Measurements from ENCODE around the gene CERS4. TPM values are rescaled to one million over a fixed set of nuclear protein-coding genes. Genes with fewer than 3 reads are reported as not detected.
"Not testable (repeated sequence)": the region's sequence is repeated elsewhere in the genome, so short reads cannot be mapped to it uniquely, and the experiment has no call there.

The CERS4 gene
- polyA plus RNA-seq, 1 experiment, result 7.6 TPM

- DNase-seq (ENCODE audit: low read depth), result no peak
- H3K4me3 ChIP-seq (ENCODE audit: low read depth, low read length), result no peak overlapping the region
- no peaks in the 10 kb centered on the region for H3K27me3 ChIP-seq (ENCODE audit: control insufficient read depth, insufficient read depth, low read length)
- ChIA-PET POLR2A (no interaction called here), CTCF (no interaction called here)
- H3K36me3 ChIP-seq (ENCODE audit: control insufficient read depth, insufficient read depth, low read length), result no peaks in the 10 kb centered on the region
- TF ChIP-seq, protein P1, sequence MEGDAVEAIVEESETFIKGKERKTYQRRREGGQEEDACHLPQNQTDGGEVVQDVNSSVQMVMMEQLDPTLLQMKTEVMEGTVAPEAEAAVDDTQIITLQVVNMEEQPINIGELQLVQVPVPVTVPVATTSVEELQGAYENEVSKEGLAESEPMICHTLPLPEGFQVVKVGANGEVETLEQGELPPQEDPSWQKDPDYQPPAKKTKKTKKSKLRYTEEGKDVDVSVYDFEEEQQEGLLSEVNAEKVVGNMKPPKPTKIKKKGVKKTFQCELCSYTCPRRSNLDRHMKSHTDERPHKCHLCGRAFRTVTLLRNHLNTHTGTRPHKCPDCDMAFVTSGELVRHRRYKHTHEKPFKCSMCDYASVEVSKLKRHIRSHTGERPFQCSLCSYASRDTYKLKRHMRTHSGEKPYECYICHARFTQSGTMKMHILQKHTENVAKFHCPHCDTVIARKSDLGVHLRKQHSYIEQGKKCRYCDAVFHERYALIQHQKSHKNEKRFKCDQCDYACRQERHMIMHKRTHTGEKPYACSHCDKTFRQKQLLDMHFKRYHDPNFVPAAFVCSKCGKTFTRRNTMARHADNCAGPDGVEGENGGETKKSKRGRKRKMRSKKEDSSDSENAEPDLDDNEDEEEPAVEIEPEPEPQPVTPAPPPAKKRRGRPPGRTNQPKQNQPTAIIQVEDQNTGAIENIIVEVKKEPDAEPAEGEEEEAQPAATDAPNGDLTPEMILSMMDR (IDR thresholded peaks at IDR 0.05; ENCODE audit: insufficient read depth, low read depth, low read length), result no peak
Measured at GRCh38 chr19:8194528-8195267, 14.5 kb upstream of the CERS4 start.

DNA sequence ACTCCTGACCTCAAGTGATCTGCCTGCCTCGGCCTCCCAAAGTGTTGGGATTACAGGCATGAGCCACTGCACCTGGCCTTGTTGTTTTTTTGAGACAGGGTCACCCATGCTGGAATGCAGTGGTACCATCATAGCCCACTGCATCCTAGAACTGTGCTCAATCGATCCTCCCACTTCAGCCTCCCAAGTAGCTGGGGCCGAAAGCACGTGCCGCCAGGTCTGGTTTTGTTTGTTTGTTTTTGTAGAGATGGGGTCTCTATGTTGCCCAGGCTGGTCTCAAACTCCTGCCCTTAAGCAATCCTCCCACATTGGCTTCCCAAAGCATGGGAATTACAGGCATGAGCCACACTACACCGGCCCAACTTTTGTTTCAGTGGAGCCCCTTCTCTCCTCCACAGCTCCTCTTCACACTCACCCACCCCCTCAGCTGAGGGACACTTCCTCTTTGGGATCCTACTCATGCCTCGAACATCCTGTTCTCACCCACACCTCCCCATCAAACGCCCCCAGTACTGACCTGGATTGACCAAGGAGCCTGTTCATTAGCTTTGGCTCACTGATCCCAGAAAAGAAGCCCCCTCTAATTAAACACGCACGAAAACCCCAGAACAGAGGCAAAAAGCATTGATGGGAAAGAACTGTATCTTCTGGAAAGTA is 12.8 kb upstream of the CERS4 start:
- POLR2A ChIA-PET, result no interaction called here
- Histone ChIP-seq H3K36me3 (ENCODE audit: control insufficient read depth, insufficient read depth, low read length) (no peaks in the 10 kb centered on the region), H3K27me3 (ENCODE audit: control insufficient read depth, insufficient read depth, low read length) (no peaks in the 10 kb centered on the region), H3K4me3 (ENCODE audit: low read depth, low read length) (no peak overlapping the region)
- TF ChIP-seq, protein P1 (IDR thresholded peaks at IDR 0.05; ENCODE audit: insufficient read depth, low read depth, low read length), result no peak
- DNase-seq (ENCODE audit: low read depth), result no peak
- CTCF ChIA-PET, result no interaction called here

GRCh38 chr19:8203288-8204120 is 5.7 kb upstream of the CERS4 start:
- DNase-seq (ENCODE audit: low read depth); CTCF ChIA-PET; H3K4me3 ChIP-seq (ENCODE audit: low read depth, low read length); POLR2A ChIA-PET; H3K36me3 ChIP-seq (ENCODE audit: control insufficient read depth, insufficient read depth, low read length); H3K27me3 ChIP-seq (ENCODE audit: control insufficient read depth, insufficient read depth, low read length): not testable (repeated sequence)

GRCh38 chr19:8204961-8205360 is 4.2 kb upstream of the CERS4 start:
- H3K27me3 ChIP-seq (ENCODE audit: control insufficient read depth, insufficient read depth, low read length), result peaks cover 3% of the 10 kb centered on the region
- TF ChIP-seq, protein P1 (IDR thresholded peaks at IDR 0.05; ENCODE audit: insufficient read depth, low read depth, low read length), result no peak
- ChIA-PET POLR2A (no interaction called here), CTCF (no interaction called here)
- DNase-seq (ENCODE audit: low read depth), result no peak
- H3K4me3 ChIP-seq (ENCODE audit: low read depth, low read length), result no peak overlapping the region
- H3K36me3 ChIP-seq (ENCODE audit: control insufficient read depth, insufficient read depth, low read length), result no peaks in the 10 kb centered on the region

GRCh38 chr19:8206147-8207087 is 2.8 kb upstream of the CERS4 start:
- no peak overlapping the region for H3K4me3 ChIP-seq (ENCODE audit: low read depth, low read length)
- H3K36me3 ChIP-seq (ENCODE audit: control insufficient read depth, insufficient read depth, low read length), result no peaks in the 10 kb centered on the region
- TF ChIP-seq, protein P1 (IDR thresholded peaks at IDR 0.05; ENCODE audit: insufficient read depth, low read depth, low read length), result no peak
- ChIA-PET POLR2A (no interaction called here), CTCF (interaction anchor here (1.9 kb wide), 1 partner anchor 48 kb away, joined by 4 read pairs; no protein-coding TSS in a partner anchor)
- peaks cover 10% of the 10 kb centered on the region for H3K27me3 ChIP-seq (ENCODE audit: control insufficient read depth, insufficient read depth, low read length)
- no peak for DNase-seq (ENCODE audit: low read depth)

DNA sequence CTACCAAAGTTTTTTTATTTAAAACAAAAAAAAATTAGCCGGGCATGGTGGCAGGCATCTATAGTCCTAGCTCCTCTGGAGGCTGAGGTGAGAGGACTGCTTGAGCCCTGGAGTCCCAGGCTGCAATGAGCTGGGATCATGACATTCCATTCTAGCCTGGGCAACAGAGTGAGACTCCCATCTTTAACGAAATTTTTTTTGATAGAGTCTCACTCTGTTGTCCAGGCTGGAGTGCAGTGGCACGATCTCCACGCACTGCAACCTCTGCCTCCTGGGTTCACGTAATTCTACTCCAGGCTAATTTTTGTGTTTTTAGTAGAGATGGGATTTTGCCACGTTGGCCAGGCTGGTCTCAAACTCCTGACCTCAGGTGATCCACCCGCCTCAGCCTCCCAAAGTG is 1.8 kb upstream of the CERS4 start:
- peaks cover 10% of the 10 kb centered on the region for H3K27me3 ChIP-seq (ENCODE audit: control insufficient read depth, insufficient read depth, low read length)
- POLR2A ChIA-PET; DNase-seq (ENCODE audit: low read depth); H3K4me3 ChIP-seq (ENCODE audit: low read depth, low read length); H3K36me3 ChIP-seq (ENCODE audit: control insufficient read depth, insufficient read depth, low read length): not testable (repeated sequence)
- CTCF ChIA-PET, result interaction anchor here (1.9 kb wide), 1 partner anchor 49 kb away, joined by 4 read pairs; no protein-coding TSS in a partner anchor
